NOMO-1 treated with DMSO at 0.1 percent for 48 hours (cell line): ENCODE measurements around the gene RIC8B.
"Not testable (repeated sequence)": the region's sequence is repeated elsewhere in the genome, so short reads cannot be mapped to it uniquely, and the experiment has no call there.

ENCODE experiments used
- DNase-seq: peaks from one replicate; lab custom pipeline; 2025; ENCODE audit not compliant: unreplicated experiment; lab: John Stamatoyannopoulos, UW

Gene RIC8B

GRCh38 chr12:106897981-106898901 lies 123.8 kb downstream of the RIC8B start:
- DNase-seq: no peak

- DNase-seq: no peak
Observed at GRCh38 chr12:106900554-106900953, 126.1 kb downstream of the RIC8B start.

- no peak for DNase-seq
Observed at GRCh38 chr12:106901276-106901675, 126.8 kb downstream of the RIC8B start.

GRCh38 chr12:106902053-106902452 lies 127.6 kb downstream of the RIC8B start:
- no peak for DNase-seq

GRCh38 chr12:106903241-106903945 lies 128.9 kb downstream of the RIC8B start:
- DNase-seq: no peak

- no peak for DNase-seq
Observed at GRCh38 chr12:106906715-106907114, 132.2 kb downstream of the RIC8B start.

- no peak for DNase-seq
Observed at GRCh38 chr12:106907411-106907810, 132.9 kb downstream of the RIC8B start.

- DNase-seq: no peak
Observed at GRCh38 chr12:106907846-106908245, 133.4 kb downstream of the RIC8B start.

GRCh38 chr12:106908561-106908960 lies 134.1 kb downstream of the RIC8B start:
- DNase-seq: no peak

- DNase-seq: peak; percentile 95
Observed at GRCh38 chr12:106910202-106910601, 135.7 kb downstream of the RIC8B start.

- no peak for DNase-seq
Observed at GRCh38 chr12:106911581-106911980, 137.1 kb downstream of the RIC8B start.

- no peak for DNase-seq
Observed at GRCh38 chr12:106913456-106913855, 139.0 kb downstream of the RIC8B start.

GRCh38 chr12:106914796-106915634 lies 140.5 kb downstream of the RIC8B start:
- peak; percentile 8 for DNase-seq

- no peak for DNase-seq
Observed at GRCh38 chr12:106915635-106916026, 141.1 kb downstream of the RIC8B start.

- no peak for DNase-seq
Observed at GRCh38 chr12:106917503-106917902, 143.0 kb downstream of the RIC8B start.

GRCh38 chr12:106918746-106919145 lies 144.3 kb downstream of the RIC8B start:
- peak; percentile 7 for DNase-seq

- DNase-seq: peak; percentile 21
Observed at GRCh38 chr12:106919910-106920544, 145.5 kb downstream of the RIC8B start.

- not testable (repeated sequence) for DNase-seq
Observed at GRCh38 chr12:106921976-106922375, 147.5 kb downstream of the RIC8B start.

- DNase-seq: not testable (repeated sequence)
Observed at GRCh38 chr12:106923594-106923993, 149.1 kb downstream of the RIC8B start.

- no peak for DNase-seq
Observed at GRCh38 chr12:106924268-106924861, 149.9 kb downstream of the RIC8B start.
